ENCODE data around the gene TMEM125.

DNA sequence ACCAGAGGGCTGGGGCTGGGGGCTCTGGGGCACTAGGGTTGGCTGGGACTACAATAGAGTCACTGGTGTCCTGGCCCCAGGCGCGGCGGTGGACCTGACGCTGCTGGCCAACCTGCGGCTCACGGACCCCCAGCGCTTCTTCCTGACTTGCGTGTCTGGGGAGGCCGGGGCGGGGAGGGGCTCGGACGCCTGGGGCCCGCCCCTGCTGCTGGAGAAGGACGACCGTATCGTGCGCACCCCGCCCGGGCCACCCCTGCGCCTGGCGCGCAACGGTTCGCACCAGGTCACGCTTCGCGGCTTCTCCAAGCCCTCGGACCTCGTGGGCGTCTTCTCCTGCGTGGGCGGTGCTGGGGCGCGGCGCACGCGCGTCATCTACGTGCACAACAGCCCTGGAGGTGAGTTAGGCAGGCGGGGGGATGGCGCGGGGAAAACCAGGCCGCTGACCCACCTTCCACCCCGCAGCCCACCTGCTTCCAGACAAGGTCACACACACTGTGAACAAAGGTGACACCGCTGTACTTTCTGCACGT, 35.1 kb downstream of the TMEM125 start:
- TF ChIP-seq, protein P1, sequence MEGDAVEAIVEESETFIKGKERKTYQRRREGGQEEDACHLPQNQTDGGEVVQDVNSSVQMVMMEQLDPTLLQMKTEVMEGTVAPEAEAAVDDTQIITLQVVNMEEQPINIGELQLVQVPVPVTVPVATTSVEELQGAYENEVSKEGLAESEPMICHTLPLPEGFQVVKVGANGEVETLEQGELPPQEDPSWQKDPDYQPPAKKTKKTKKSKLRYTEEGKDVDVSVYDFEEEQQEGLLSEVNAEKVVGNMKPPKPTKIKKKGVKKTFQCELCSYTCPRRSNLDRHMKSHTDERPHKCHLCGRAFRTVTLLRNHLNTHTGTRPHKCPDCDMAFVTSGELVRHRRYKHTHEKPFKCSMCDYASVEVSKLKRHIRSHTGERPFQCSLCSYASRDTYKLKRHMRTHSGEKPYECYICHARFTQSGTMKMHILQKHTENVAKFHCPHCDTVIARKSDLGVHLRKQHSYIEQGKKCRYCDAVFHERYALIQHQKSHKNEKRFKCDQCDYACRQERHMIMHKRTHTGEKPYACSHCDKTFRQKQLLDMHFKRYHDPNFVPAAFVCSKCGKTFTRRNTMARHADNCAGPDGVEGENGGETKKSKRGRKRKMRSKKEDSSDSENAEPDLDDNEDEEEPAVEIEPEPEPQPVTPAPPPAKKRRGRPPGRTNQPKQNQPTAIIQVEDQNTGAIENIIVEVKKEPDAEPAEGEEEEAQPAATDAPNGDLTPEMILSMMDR (IDR thresholded peaks at IDR 0.05) = no peak
- TF ChIP-seq POLR2A (IDR thresholded peaks at IDR 0.05) = no peak

Data from esophagus squamous epithelium (tissue), 4 donors.